Erythroblast (primary cell): ENCODE measurements around the gene RNF217.

Source experiments
- GATA1 ChIP-seq: IDR thresholded peaks from 2 replicates; pipeline ENCODE4 v1.6.1; 2011; ENCODE audit warnings: low read depth, mild to moderate bottlenecking, control low read depth, low read length, moderate library complexity
- POLR2A ChIP-seq: IDR thresholded peaks from 2 replicates; pipeline ENCODE4 v1.6.1; 2011; ENCODE audit warnings: mild to moderate bottlenecking, low read length

DNA sequence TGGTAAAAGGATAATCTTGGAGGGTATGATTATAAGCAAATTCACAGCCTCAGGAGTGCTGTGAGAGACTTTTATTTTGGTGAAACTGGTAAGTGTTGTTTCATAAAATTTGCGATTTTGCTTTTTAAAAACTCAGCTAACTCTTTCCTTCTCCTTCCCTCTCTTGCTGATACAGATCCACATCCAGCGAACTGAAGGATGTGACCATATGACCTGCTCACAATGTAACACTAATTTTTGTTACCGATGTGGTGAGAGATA, 114.2 kb downstream of the RNF217 start:
- TF ChIP-seq POLR2A (no peak), GATA1 (no peak)
